Measurements from ENCODE around the gene SEL1L3. TPM values are rescaled to one million over a fixed set of nuclear protein-coding genes. Genes with fewer than 3 reads are reported as not detected.

SEL1L3 gene
- total and polyA plus RNA-seq, 7 donors, result 3.5 to 65.6 (median 8.1) TPM

GRCh38 chr4:25702848-25703247, 159.9 kb downstream of the SEL1L3 start:
- Histone ChIP-seq H3K4me3 (no peak overlapping the region), H3K4me1 (no peaks in the 10 kb centered on the region), H3K27me3 (no peaks in the 10 kb centered on the region), H3K36me3 (no peaks in the 10 kb centered on the region), H3K27ac (no peak overlapping the region), H3K9me3 (no peaks in the 10 kb centered on the region)
- intact Hi-C loops (cut with DNase I), result no loop called here
- no peak for DNase-seq
- no peak for TF ChIP-seq CTCF (IDR thresholded peaks at IDR 0.05)
- TF ChIP-seq POLR2A (IDR thresholded peaks at IDR 0.05), result no peak
- no peak for TF ChIP-seq EP300 (IDR thresholded peaks at IDR 0.05)
- 68 to 70% methylated on average over 5 of the region's 5 CpGs for WGBS, 2 donors

GRCh38 chr4:25700661-25701060, 162.1 kb downstream of the SEL1L3 start:
- intact Hi-C loops (cut with DNase I), result no loop called here
- TF ChIP-seq POLR2A (IDR thresholded peaks at IDR 0.05) (no peak), EP300 (IDR thresholded peaks at IDR 0.05) (no peak), POLR2AphosphoS5 (IDR thresholded peaks at IDR 0.05) (no peak), CTCF (IDR thresholded peaks at IDR 0.05) (no peak)

GRCh38 chr4:25697516-25697915, 165.3 kb downstream of the SEL1L3 start:
- no peaks in the 10 kb centered on the region for H3K27me3 ChIP-seq
- no peaks in the 10 kb centered on the region for H3K36me3 ChIP-seq
- TF ChIP-seq EP300 (IDR thresholded peaks at IDR 0.05), result no peak
- TF ChIP-seq POLR2AphosphoS5 (IDR thresholded peaks at IDR 0.05), result no peak
- TF ChIP-seq CTCF (IDR thresholded peaks at IDR 0.05), result no peak
- no peak for TF ChIP-seq POLR2A (IDR thresholded peaks at IDR 0.05)
- no peaks in the 10 kb centered on the region for H3K4me1 ChIP-seq
- WGBS, 2 donors, result 89% methylated on average over 5 of the region's 5 CpGs
- intact Hi-C loops (cut with DNase I), result no loop called here
- no peaks in the 10 kb centered on the region for H3K9me3 ChIP-seq
- H3K27ac ChIP-seq, result no peak overlapping the region
- no peak overlapping the region for H3K4me3 ChIP-seq
- no peak for DNase-seq

More at GRCh38 chr4:25700661-25701060, 162.1 kb downstream of the SEL1L3 start:
- no peak for DNase-seq
- Histone ChIP-seq H3K36me3 (no peaks in the 10 kb centered on the region), H3K9me3 (no peaks in the 10 kb centered on the region), H3K27me3 (no peaks in the 10 kb centered on the region), H3K27ac (no peak overlapping the region), H3K4me1 (no peaks in the 10 kb centered on the region), H3K4me3 (no peak overlapping the region)
- 91% methylated on average over 4 of the region's 4 CpGs for WGBS, 2 donors

Small RNAs within 50 kb of the gene (small RNA-seq; reads per million reads assigned to genes)
- 0 reads per million in 3 donors for gene MTND4LP22

Other genes starting within 250 kb of the SEL1L3 start
- not detected for gene SLC34A2, start 207.1 kb downstream of the SEL1L3 start, total RNA-seq
- under 1 TPM in 2 of 3 donors, not detected in 1; 0.03 to 0.60 TPM for gene SLC34A2, start 207.1 kb downstream of the SEL1L3 start, polyA plus RNA-seq
- gene SMIM20, start 51.2 kb upstream of the SEL1L3 start, total RNA-seq, result 10 to 100 TPM; 33.8 to 46.7 (median 40.8) TPM
- 10 to 100 TPM; 44.8 to 99.1 (median 94.8) TPM for gene SMIM20, start 51.2 kb upstream of the SEL1L3 start, polyA plus RNA-seq

Data from sigmoid colon (tissue), 7 donors.